ENCODE data around the gene KLF12. TPM values are rescaled to one million over a fixed set of nuclear protein-coding genes. Genes with fewer than 3 reads are reported as not detected.

Gene KLF12
- total RNA-seq, 1 donor from 2014 or later: 3.4 TPM

DNA sequence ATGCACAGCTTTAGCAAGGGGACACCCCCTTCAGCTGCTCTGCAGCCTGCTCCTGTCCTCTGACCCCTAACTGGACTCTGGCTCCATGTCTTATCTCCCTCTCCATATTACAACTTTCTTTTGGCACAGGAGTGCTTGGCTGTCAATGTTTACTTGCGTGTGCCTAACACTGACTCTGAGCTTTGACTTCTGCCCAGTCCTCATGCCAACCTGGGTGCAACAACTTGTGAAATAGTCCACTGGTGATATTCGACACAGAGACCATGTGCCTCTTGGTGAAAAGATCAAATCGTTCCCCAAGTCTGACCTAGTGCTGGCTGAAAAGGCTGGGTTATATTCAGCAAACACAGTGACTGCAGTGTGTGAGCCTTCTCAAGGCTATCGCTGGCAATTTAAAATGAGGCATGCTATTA lies 34.1 kb upstream of the KLF12 start:
- DNase-seq (ENCODE audit: low read depth) (no peak), FAIRE-seq (peak; percentile 13)
- TF ChIP-seq, protein P1, sequence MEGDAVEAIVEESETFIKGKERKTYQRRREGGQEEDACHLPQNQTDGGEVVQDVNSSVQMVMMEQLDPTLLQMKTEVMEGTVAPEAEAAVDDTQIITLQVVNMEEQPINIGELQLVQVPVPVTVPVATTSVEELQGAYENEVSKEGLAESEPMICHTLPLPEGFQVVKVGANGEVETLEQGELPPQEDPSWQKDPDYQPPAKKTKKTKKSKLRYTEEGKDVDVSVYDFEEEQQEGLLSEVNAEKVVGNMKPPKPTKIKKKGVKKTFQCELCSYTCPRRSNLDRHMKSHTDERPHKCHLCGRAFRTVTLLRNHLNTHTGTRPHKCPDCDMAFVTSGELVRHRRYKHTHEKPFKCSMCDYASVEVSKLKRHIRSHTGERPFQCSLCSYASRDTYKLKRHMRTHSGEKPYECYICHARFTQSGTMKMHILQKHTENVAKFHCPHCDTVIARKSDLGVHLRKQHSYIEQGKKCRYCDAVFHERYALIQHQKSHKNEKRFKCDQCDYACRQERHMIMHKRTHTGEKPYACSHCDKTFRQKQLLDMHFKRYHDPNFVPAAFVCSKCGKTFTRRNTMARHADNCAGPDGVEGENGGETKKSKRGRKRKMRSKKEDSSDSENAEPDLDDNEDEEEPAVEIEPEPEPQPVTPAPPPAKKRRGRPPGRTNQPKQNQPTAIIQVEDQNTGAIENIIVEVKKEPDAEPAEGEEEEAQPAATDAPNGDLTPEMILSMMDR (IDR thresholded peaks at IDR 0.05; ENCODE audit: insufficient read depth, low read length, severe bottlenecking): no peak
- H3K36me3 ChIP-seq (ENCODE audit: control insufficient read depth, insufficient read depth, low read length): no peaks in the 10 kb centered on the region
- H3K27me3 ChIP-seq (ENCODE audit: control insufficient read depth, insufficient read depth, low read length): no peaks in the 10 kb centered on the region
- no peak overlapping the region for H3K4me3 ChIP-seq (ENCODE audit: low read depth, low read length)

DNA sequence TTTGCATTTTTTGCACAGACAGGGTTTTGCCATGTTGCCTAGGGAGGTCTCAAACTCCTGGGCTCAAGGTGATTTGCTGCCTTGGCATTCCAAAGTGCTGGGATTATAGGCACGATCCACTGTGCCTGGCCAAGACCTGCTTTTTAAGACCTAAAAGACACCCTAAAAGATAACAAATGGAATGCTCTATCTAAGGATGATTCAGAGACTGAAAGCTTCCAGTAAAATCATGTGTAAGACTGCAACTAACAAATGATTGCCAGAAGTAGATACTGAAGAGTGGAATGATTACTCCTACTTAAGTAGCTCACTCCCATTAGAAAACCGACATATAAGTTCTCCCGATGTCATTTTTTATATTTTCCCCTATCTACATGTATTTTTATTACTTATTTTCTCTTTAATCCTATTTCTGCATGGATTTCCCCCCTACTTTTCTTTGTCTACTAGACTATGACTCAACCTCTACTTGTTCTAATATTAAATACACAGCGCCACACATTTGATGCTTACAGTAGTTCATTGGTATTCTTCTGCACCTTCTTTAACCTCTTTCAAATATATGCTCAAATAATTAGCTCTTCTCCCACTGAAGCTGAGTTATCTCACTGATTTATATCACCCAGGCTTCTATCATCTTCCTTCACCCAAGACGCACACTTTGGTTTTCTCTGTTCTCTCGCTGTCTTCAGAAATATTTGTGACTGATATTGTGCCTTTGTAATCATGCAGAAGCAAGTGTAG lies 32.2 kb upstream of the KLF12 start:
- DNase-seq (ENCODE audit: low read depth) (no peak), FAIRE-seq (no peak)
- TF ChIP-seq, protein P1 (IDR thresholded peaks at IDR 0.05; ENCODE audit: insufficient read depth, low read length, severe bottlenecking): no peak
- Histone ChIP-seq H3K27me3 (ENCODE audit: control insufficient read depth, insufficient read depth, low read length) (no peaks in the 10 kb centered on the region), H3K36me3 (ENCODE audit: control insufficient read depth, insufficient read depth, low read length) (no peaks in the 10 kb centered on the region), H3K4me3 (ENCODE audit: low read depth, low read length) (no peak overlapping the region)

DNA sequence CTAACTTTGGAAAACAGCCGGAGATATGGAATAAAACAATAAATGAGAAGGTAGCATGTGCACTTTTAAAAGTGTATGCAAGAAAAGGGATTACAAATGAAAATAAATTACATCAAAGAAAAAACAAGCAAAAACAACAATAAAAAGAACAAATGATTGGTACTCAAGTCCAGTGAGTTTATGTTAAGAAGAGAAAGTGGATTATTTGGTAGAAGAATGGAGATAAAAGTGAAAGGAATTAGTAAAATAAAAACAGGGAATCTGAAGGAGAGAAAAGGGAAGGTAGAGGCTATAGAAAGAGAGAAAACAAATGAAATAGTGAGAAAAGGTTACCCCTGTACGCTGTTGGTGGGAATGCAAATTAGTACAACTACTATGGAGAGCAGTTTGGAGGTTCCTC lies 28.6 kb upstream of the KLF12 start:
- FAIRE-seq: no peak
- no peaks in the 10 kb centered on the region for H3K27me3 ChIP-seq (ENCODE audit: control insufficient read depth, insufficient read depth, low read length)
- TF ChIP-seq, protein P1 (IDR thresholded peaks at IDR 0.05; ENCODE audit: insufficient read depth, low read length, severe bottlenecking): no peak

DNA sequence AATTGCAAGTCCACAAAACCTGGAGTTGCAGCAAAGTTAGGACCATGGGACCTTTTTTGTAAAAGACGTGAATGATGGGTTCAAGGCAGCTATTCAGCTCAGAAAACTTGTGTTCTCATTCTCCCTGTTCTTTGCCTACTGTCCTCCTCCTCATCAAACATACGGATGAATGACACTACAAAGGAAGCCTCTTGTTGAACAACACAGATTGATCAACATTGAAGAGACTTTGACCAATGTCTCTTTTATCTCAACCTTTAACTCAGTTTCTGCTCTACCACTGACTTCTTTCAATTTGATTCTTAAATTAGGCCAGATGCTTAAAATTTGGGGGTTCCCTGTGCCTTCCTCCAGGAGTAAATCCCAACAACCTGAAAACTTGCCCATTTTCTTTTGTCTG lies 27.9 kb upstream of the KLF12 start:
- no peak for FAIRE-seq
- no peak overlapping the region for H3K4me3 ChIP-seq (ENCODE audit: low read depth, low read length)
- DNase-seq (ENCODE audit: low read depth): no peak
- H3K36me3 ChIP-seq (ENCODE audit: control insufficient read depth, insufficient read depth, low read length): no peaks in the 10 kb centered on the region
- TF ChIP-seq, protein P1 (IDR thresholded peaks at IDR 0.05; ENCODE audit: insufficient read depth, low read length, severe bottlenecking): no peak
- H3K27me3 ChIP-seq (ENCODE audit: control insufficient read depth, insufficient read depth, low read length): no peaks in the 10 kb centered on the region

More for the DNA sequence above, 28.6 kb upstream of the KLF12 start:
- DNase-seq (ENCODE audit: low read depth): no peak
- no peaks in the 10 kb centered on the region for H3K36me3 ChIP-seq (ENCODE audit: control insufficient read depth, insufficient read depth, low read length)
- no peak overlapping the region for H3K4me3 ChIP-seq (ENCODE audit: low read depth, low read length)

DNA sequence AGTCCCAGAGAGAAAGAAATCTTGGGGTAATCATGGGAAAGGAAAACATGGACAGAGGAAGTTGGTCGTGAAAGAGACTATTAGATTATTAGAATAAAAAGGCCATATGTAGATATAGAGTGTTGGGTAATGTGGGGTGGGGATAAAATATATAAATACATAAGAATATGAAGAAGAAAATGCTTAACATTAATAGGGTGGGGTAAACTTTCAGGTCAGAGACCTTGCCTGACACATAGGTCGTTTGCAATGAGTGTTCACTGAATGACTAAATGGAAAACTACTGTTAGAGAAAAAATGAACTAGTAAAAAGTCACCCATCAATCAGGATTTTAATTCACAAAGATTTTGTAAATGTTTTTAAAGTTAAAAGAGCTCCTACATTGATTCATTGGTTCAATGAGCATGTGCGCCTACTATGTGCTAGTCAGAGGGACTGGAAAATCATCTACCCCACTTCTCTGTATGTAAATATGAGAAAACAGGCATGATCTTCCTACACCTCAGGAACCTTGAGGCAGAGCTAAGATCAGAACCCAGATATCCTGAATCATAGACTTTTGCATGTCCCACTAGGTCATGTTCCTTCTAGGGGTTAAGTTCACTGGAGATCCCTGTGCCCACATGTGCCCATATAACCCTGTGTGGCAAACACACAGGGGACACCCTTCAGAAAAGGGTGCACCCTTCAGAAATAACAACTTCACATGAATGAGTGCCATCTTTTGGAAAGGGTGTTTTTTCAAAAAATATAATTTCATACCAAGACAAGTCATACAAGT lies 24.6 kb upstream of the KLF12 start:
- no peaks in the 10 kb centered on the region for H3K36me3 ChIP-seq (ENCODE audit: control insufficient read depth, insufficient read depth, low read length)
- peak; percentile 24 for DNase-seq (ENCODE audit: low read depth)
- no peaks in the 10 kb centered on the region for H3K27me3 ChIP-seq (ENCODE audit: control insufficient read depth, insufficient read depth, low read length)
- TF ChIP-seq, protein P1 (IDR thresholded peaks at IDR 0.05; ENCODE audit: insufficient read depth, low read length, severe bottlenecking): no peak
- no peak overlapping the region for H3K4me3 ChIP-seq (ENCODE audit: low read depth, low read length)
- no peak for FAIRE-seq

All from bronchial epithelial cell (primary cell).